Stimulated activated CD4-positive, alpha-beta T cell treated with anti-CD3 and anti-CD28 coated beads, TNF-alpha, amount 100 ng/mL, for 1 hour (primary cell): ENCODE results near the gene MOBP.

Source experiments
- DNase-seq, 3 donors: peaks; one replicate each; pipeline ENCODE4 v3.0.0-alpha.2; 2020; ENCODE audit warnings: low read depth in 3 of 3, low spot score in 1 of 3

Gene MOBP

DNA sequence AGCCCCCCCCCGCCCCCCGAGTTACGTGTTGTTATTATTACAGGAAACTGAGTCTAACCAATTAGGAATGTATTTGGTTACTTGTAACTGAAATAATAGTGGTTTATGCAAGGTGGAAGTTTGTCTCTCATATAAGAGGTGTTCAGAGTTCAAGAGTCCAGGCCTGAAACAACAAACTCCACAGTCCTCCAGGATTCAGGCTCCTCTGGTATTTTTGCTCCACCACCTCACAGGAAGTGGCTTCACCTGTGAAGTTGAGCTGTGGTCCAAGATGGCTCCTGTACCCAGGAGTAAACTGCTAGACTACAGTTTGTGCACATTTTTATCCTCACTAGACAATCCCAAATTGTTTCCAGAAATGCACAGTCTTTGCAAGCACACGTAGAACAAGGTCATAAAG, 27.3 kb downstream of the MOBP start:
- no peak for DNase-seq

DNA sequence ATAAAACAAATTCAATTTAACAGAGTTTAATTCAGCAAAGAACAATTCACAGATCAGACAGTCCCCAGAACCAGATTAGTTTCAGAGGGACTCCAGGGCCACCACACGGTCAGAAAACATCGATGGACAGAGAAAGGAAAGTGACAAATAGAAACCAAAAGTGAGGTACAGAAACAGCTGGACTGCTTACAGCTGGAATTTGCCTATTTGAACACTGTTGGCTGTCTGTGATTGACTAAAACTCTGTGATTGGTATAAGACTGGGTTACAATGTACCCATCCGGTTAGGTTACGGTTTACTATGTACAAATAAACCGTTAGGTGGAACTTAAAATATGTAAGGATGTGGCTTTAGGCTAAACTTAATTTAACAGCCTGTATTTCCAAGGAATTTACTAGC, 30.3 kb downstream of the MOBP start:
- no peak for DNase-seq

DNA sequence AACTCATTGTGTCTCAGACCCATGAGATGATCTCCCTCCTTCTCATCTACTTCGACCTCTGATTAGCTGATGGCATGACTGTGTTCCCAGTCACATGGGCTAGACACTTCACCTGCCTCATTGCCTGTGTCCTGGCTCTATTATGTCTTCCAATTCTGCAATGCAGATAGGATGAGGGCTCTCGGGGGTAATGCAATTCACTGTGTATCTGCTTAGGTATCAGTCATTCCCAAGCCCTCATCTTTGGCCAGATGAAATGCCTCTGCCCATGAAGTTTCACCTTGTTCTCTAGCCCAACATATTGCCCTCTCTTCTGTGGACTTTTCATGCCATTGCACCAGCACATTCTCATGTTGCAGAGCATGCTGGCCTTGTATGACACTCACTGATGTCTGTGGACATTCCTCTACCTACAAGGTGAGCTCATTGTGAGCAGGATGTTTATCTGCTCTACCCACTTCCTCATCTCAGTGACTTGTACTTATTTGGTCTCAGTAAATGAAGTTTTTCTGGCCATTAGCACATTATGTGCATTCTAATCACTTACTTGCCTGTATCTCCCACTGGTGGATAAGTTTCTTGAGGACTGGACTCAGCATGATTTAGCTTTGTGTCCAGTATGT, 32.3 kb downstream of the MOBP start:
- no peak for DNase-seq

DNA sequence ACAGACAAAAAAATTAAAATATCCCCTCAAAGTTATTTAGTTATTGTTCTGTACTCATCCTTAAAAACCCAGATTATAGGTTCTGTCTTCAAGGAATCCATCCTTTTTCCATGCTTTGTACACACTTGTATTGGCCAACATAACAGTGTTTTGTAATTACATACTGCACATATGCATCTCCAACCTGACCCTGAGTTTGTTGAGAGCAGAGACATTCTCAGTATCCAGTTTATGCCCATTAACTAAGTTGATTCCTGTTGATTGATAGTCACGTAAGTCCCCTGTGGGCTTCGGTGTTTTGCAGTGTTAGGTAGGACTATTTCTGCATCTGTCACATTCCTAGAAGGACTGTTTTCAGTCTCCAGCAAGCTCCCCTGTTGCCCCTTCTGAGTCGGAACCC, 33.6 kb downstream of the MOBP start:
- no peak for DNase-seq

DNA sequence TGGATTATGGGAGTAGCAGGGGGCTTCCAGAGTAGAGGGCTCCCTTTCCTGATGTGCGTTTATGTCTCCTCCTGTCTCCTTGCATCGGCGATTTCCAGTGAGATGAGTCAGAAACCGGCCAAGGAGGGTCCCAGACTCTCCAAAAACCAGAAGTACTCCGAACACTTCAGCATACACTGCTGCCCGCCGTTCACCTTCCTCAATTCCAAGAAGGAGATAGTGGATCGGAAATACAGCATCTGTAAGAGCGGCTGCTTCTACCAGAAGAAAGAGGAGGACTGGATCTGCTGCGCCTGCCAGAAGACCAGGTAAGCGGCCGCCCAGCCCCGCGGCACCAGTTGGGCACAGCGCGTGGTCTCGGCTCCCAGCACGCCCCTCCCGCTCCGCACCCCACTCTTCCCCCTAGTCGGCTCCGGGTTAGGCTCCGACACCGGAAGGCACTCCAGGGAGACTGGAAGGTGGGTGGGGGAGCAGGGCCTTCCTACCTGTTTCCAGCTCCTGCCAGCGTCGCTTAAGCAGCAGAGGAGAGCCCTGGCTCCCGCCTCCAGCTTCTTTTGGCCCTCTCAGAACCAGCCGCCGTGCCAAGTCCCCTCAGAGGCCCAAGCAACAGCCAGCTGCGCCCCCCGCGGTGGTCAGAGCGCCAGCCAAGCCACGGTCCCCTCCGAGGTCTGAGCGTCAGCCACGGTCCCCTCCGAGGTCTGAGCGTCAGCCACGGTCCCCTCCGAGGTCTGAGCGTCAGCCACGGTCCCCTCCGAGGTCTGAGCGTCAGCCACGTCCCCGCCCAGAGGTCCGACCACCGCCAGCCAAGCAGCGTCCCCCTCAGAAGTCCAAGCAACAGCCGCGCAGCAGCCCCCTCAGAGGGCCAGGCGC, 34.7 kb downstream of the MOBP start:
- DNase-seq: no peak

DNA sequence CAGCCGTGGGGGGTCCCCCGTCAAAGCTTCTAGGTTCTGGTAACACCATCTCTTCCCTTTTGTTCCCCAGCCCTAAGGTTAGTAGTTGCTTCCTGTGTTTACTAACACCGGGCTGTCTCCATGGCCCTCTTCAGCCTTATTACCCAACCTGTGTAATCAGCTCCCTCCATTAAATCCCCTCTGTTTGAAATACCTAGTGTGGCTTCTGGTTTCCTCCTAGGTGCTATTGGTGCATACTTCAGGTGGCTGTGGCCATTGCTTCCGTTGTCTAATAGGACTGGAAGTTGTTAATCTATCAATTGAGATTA, 35.3 kb downstream of the MOBP start:
- no peak for DNase-seq

DNA sequence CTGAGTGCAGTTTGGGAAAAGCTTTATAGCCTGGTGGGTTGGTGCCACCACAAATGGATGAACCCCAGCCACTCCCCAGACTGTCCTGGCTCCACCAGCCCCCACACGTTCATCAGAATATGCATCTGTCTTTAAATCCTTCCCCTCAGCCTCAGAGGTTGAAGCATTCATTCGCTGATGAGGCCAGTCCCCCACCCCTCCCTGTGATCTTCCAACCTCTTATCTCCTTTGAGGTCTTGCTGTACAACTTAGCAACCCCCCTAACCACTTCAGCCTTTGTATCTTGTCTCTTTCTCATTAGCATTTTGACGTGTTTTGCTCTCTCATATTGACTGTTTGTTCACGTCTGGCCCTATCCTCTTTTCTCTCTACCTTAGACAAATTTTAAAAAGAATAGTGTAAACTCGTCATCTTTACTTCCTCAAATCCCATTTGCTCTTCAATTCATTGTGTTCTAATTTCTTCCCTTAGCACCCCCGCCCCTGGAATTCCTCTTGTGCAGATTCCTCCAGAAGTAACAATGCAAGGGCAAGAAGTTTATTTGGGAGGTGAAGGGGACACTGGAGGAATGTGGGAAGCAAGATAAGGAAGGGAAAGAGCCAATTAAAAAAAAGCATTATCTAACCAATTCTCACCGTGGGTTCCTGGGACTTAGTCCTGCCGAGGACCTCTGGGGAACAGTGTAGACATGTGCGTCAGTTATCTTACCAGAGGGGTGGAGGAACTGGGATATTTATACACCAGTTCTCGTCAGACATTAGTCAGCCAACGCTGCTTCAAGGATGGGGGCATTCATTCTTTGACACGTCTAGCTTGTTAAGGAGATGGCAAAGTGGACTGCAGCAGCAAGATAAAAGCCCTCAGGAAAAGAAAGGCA, 38.6 kb downstream of the MOBP start:
- DNase-seq: no peak

DNA sequence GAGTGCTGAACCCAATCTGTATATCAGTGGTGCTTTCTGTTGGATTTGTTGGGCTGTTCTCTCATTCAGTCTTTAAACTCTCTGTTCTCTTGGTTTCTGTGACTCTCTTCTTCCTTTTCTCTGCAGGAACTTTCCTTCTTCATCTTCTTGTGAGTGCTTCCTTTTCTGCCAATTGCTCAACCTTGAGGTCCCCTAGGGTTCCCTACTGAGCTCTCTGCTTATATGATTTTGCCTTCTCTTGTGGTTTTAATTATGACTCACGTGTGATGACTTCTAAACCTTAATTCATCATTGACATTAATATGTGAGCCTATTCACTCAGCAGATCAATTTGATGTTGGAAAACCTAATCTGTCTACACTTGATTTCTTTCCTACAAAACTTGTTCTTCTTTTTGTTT, 39.4 kb downstream of the MOBP start:
- DNase-seq: no peak

DNA sequence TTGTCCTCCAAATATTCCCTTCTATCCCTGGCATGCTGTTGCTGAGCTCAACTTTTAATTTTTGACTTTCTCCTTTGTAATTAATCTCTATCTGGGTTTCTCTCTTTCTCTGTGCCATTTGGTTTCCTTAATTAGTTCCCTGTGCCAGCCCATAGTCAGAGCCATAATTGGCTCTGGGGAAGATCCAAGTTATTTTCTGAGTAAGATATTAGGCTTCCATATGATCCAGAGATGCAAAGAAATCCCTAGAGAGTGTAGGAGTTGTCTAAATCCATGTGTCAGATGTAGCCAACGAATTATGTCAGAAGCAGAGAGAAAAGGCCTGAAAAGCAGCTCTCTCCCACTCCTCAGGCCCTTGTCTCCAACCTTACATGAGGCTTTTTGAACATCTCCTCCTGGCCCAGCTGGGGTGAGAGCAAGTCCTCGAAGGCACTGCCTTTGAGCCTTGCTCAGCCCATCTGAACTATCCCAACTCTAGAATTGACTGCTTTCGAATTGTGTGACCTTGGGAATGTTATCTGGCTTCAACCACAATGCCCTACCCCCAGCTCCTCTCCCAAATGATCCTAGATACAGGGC, 46.4 kb downstream of the MOBP start:
- no peak for DNase-seq

DNA sequence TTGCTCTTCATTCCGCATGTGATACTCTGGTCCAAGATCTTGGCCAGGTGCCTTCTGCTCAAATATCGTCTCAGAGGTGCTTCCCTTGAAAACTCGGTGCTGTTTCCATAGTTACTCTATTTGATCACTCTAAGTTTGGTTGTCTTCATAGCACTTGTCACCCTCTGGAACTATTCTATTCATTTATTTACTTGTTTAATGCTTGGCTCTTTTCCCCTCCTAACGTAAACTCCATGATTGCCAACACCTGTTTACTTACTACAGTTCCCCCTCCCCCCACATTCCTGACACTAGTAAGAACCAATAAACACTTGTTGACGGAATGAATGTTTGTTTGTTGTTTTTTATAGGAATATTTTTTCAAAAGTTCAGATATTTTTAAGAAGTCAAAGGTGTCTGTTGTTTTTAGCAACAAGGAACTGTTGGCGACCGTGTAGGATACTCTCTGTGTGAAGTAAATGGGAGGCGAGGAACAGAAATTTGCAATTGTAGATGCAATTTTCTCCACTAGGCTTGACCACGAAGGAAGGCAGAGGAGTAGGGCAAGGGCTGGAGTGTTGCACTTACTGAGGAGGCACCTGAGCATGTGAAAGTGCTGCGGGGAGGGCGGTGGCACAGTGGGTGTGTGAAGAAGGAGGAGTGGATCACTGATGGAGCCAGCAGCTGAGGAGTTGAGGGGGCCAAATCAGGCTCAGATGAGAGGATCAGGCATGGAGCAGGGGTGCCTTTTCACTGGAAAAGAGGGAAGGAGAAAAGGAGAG, 48.4 kb downstream of the MOBP start:
- DNase-seq: no peak

DNA sequence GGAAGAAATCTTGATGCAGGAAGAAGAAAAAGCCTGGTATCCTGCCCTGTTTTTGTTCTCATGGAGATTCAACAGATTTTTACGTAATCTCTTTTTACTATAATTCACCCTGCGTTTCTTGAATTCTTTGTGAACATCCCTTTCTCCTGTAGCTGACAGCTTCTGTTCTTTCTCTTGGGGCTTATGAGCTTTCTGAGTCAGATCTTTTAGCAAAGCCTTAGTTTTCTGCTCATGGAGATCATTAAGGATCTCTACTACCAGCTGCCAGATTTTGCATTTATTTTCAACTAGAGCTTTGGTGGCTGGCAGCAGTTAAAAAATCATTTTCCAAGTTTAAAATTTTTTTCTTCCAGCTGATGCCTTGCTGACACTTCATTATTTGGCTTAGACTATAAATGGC, 51.6 kb downstream of the MOBP start:
- DNase-seq: no peak

DNA sequence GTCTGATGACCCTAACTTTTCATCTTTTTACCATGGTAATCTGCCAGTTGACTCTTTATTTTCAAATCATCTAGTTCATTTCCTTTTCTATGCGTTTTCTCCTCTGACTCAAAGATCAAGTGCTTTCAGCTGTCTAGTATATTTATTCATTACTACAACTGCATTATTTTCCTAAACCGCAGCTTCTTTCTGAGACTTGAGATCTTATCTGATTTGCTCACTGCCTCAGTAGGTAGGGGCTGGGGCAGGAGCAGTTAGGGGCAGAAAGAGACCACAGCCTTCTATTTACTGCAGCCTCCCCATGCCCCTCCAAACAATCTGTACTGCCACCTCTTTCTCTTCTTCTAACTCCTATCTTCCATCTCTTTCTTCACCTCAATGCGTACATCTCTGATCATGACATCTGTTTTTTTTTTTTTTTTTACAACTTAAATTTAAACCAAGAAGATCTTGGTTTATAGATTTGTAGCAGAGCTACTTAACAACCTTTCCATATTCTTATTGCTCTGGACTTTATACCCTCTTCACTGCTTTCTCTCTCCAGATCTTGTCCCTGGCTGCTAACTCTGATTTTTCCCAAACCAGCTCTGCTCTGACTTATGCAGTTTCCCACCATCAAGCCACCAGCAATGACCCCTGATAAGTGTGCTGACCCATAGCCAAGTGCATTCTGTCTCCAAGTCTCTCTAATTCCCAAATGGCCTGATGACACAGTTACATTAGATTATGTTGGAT, 52.2 kb downstream of the MOBP start:
- no peak for DNase-seq

DNA sequence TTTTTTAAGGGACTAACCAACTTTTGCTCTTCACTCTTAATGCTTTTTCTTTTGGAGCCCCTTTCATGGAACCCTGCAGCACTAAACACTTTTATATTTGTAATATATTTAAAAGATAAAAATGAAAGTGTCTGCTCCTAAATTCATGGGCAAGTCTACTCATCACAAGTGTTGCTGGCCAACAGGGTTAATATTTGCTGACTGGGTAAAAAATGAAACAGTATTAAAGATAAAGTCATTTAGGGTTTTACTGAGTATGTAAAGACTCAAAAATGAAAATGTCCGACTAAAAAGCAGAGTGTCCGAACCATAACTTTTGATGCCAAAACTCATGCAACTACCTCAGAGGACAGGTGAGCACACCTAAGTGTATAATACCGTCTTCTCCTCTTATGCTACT, 54.0 kb downstream of the MOBP start:
- no peak for DNase-seq

DNA sequence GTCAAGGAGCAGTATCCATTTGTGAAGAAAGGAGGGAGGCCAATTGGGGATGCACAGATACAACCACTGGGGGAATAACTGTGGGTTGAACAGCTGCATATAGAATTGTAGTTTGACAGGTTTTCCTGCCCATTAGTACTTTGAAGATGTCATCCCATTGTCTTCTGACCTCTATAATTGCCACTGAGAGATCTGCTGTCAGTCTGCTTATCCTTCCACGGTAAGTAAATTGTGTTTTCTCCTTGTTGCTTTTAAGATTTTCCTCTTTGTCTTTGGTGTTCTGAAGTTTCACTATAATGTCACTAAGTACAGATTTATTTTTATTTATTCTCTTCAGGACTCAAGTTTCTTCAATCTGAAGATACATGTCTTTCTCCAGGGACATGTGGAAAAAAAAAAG, 56.6 kb downstream of the MOBP start:
- no peak for DNase-seq

DNA sequence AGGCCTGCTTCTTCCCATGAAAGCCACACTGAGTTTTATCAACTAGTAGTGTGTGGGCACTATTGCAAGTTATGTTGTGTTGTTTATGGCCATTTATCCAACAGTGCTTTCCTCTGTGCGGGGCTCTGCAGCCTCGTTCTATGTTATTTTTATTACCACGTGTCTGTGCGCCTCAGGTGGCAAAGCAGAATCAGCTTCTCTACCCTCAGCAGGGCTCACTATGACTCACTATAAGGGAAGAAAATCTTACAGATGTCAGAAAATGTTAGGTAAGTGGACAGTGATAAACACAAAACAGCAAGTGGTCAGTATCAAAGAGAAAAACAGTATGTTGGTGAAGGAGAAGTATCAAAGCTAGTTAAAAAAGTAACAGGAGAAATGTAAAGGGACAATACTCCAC, 61.4 kb downstream of the MOBP start:
- DNase-seq: no peak

DNA sequence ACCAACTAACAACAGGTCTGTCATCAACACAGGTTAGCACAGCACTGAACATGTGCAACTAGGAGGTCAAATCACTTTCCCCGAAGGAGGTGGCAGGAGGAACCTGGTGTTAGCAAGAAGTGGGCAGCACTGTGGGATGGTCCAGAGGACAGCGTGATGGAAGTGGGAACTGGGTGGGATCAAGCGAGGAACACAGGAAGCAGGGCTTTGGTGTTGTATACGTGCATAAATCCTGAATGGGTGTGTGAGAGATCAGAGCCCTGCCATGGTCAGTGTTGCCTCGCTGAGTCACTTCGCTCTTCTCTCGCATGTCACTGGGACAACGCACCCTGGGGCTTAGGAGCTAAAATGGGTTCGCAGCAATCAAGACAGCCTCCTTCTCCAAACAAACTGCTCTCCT, 62.1 kb downstream of the MOBP start:
- DNase-seq: no peak

DNA sequence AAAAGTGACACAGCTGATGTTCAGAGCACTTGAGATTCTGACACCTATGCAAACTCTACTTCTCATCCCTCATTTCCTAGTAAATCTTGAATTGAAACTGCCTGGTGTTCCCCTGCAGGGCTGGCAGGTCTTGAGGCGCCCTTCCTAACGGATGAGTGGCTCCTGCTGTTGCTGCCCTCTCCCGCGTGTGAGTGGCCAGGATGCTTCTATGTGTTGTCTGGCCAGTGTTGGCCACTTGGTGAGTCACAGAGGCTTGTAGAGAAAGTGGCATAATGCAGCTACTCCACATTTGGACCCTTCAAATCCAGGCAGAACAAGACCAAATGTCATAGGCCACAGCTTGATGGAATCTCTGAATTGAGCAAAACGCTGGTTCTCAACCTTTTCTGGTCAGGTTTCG, 63.6 kb downstream of the MOBP start:
- no peak for DNase-seq

DNA sequence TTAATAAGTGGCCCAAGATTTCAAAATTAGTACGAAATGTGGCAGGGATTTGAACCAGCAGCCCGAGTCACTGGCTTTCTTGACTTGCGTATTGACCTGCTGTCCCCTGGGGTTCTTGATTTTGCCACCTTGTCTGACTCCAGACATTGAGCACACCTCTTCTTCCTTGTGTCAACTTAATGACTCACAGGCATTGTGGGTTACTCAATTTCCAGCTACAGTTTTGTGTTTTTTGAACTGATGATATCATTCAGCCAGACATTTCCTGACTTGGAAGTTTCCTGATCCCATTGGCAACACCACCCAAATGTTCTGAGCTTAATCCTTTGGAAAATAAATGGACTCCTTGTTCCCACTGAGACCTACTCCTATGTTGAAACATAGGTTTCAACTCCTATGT, 64.2 kb downstream of the MOBP start:
- no peak for DNase-seq

DNA sequence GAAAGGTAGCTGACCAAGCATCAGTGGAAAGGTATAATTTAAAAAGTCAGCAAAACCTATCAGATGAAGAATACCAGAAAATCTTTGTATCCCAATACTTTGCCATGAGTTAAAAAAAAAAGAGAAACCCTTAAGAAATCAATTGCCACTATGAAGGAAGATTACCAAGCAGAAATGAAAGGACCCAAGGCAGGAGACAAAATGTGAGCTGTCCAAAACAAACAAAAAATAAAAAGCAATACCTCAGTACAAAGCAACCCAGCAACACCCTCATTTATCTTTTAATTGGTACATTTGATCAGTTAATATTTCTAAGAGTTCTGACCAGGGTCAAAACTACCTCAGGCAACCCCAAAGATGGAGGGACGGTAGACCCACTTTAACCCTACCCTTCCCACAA, 65.3 kb downstream of the MOBP start:
- no peak for DNase-seq

DNA sequence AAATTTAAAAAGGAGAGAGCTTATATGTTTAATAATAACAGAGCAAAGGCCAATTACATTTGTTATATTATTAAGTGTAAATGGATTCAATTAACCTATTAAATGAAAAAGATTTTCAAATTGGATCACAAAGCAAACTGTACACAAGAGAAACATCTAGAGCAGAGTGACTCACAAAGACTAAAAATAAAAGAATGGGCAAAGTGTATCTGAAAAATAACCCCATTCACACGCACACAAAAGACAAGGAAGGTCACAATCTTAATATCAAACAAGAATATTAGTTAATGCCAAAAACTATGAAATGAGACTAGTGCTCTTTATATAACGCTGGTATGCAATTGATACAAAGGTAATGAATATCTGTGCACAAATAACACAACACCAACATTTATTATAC, 65.7 kb downstream of the MOBP start:
- no peak for DNase-seq
